ENCODE results near the gene CCDC102A. TPM values are rescaled to one million over a fixed set of nuclear protein-coding genes. Genes with fewer than 3 reads are reported as not detected.

CCDC102A gene
- total RNA-seq, 1 donor from 2014 or later = 27.2 TPM

GRCh38 chr16:57534337-57534880 is 2.0 kb downstream of the CCDC102A start:
- no peak for TF ChIP-seq CTCF (IDR thresholded peaks at IDR 0.05)
- H3K27ac Mint-ChIP-seq (ENCODE audit: unreplicated experiment) = peak overlapping the region; percentile 93
- no peak for DNase-seq (ENCODE audit: low spot score)
- H3K4me1 Mint-ChIP-seq (ENCODE audit: low read depth) = peaks cover 73% of the 10 kb centered on the region
- H3K36me3 Mint-ChIP-seq (ENCODE audit: low read depth) = peaks cover 3% of the 10 kb centered on the region
- H3K4me3 Mint-ChIP-seq (ENCODE audit: unreplicated experiment) = peak overlapping the region; percentile 87
- no peaks in the 10 kb centered on the region for H3K9me3 Mint-ChIP-seq (ENCODE audit: low read depth)
- no peaks in the 10 kb centered on the region for H3K27me3 Mint-ChIP-seq (ENCODE audit: low read depth)

- no peak for TF ChIP-seq CTCF (IDR thresholded peaks at IDR 0.05)
- Mint-ChIP-seq H3K27ac (ENCODE audit: unreplicated experiment) (peak overlapping the region; percentile 93), H3K9me3 (ENCODE audit: low read depth) (no peaks in the 10 kb centered on the region), H3K4me3 (ENCODE audit: unreplicated experiment) (peak overlapping the region; percentile 61), H3K36me3 (ENCODE audit: low read depth) (peaks cover 3% of the 10 kb centered on the region), H3K27me3 (ENCODE audit: low read depth) (no peaks in the 10 kb centered on the region), H3K4me1 (ENCODE audit: low read depth) (peaks cover 73% of the 10 kb centered on the region)
- no peak for DNase-seq (ENCODE audit: low spot score)
Observed at GRCh38 chr16:57533431-57534336, 2.7 kb downstream of the CCDC102A start.

- TF ChIP-seq CTCF (IDR thresholded peaks at IDR 0.05) = no peak
- no peak overlapping the region for H3K4me3 Mint-ChIP-seq (ENCODE audit: unreplicated experiment)
- peak overlapping the region; percentile 34 for H3K27ac Mint-ChIP-seq (ENCODE audit: unreplicated experiment)
- peaks cover 3% of the 10 kb centered on the region for H3K36me3 Mint-ChIP-seq (ENCODE audit: low read depth)
- H3K9me3 Mint-ChIP-seq (ENCODE audit: low read depth) = no peaks in the 10 kb centered on the region
- peaks cover 69% of the 10 kb centered on the region for H3K4me1 Mint-ChIP-seq (ENCODE audit: low read depth)
- no peak for DNase-seq (ENCODE audit: low spot score)
- no peaks in the 10 kb centered on the region for H3K27me3 Mint-ChIP-seq (ENCODE audit: low read depth)
Observed at GRCh38 chr16:57532266-57532625, 4.1 kb downstream of the CCDC102A start.

- Mint-ChIP-seq H3K9me3 (ENCODE audit: low read depth) (no peaks in the 10 kb centered on the region), H3K27ac (ENCODE audit: unreplicated experiment) (no peak overlapping the region), H3K4me3 (ENCODE audit: unreplicated experiment) (no peak overlapping the region), H3K27me3 (ENCODE audit: low read depth) (no peaks in the 10 kb centered on the region), H3K36me3 (ENCODE audit: low read depth) (peaks cover 3% of the 10 kb centered on the region), H3K4me1 (ENCODE audit: low read depth) (peaks cover 64% of the 10 kb centered on the region)
- DNase-seq (ENCODE audit: low spot score) = no peak
- TF ChIP-seq CTCF (IDR thresholded peaks at IDR 0.05) = no peak
Observed at GRCh38 chr16:57531635-57532265, 4.6 kb downstream of the CCDC102A start.

GRCh38 chr16:57531253-57531575 is 5.2 kb downstream of the CCDC102A start:
- DNase-seq (ENCODE audit: low spot score) = no peak
- no peak for TF ChIP-seq CTCF (IDR thresholded peaks at IDR 0.05)
- Mint-ChIP-seq H3K27me3 (ENCODE audit: low read depth) (no peaks in the 10 kb centered on the region), H3K9me3 (ENCODE audit: low read depth) (no peaks in the 10 kb centered on the region), H3K4me1 (ENCODE audit: low read depth) (peaks cover 63% of the 10 kb centered on the region), H3K36me3 (ENCODE audit: low read depth) (peaks cover 3% of the 10 kb centered on the region), H3K27ac (ENCODE audit: unreplicated experiment) (peak overlapping the region; percentile 47), H3K4me3 (ENCODE audit: unreplicated experiment) (no peak overlapping the region)
